CD4-positive, alpha-beta T cell treated with Interleukin-12 subunit alpha and Interleukin-12 subunit beta, for 1 hour (primary cell): ENCODE results near the gene RNFT1.
"Not testable (repeated sequence)": the region's sequence is repeated elsewhere in the genome, so short reads cannot be mapped to it uniquely, and the experiment has no call there.

Source experiments
- DNase-seq: peaks from one replicate; pipeline ENCODE4 v3.0.0-alpha.2; 2020

Gene RNFT1

GRCh38 chr17:59920637-59921036, 43.9 kb downstream of the RNFT1 start:
- DNase-seq, result not testable (repeated sequence)

GRCh38 chr17:59916446-59916845, 48.1 kb downstream of the RNFT1 start:
- DNase-seq, result no peak

GRCh38 chr17:59914274-59914854, 50.2 kb downstream of the RNFT1 start:
- peak; percentile 65 for DNase-seq

- no peak for DNase-seq
Measured at GRCh38 chr17:59907467-59907866, 57.1 kb downstream of the RNFT1 start.

GRCh38 chr17:59903455-59903854, 61.1 kb downstream of the RNFT1 start:
- no peak for DNase-seq
